Chondrocyte (in vitro differentiated cells): Measurements from ENCODE around the gene KLHL5. TPM values are rescaled to one million over a fixed set of nuclear protein-coding genes. Genes with fewer than 3 reads are reported as not detected.

Experiments
- DNase-seq: peaks from one replicate; pipeline ENCODE4 v3.0.0; 2021; ENCODE audit warnings: mixed read lengths, low spot score
- H3K27ac Mint-ChIP-seq: one replicate; pipeline ENCODE4 v1.8.0; 2021; ENCODE audit warnings: mild to moderate bottlenecking, moderate library complexity, mixed read lengths; ENCODE audit not compliant: unreplicated experiment
- H3K27me3 Mint-ChIP-seq: 2 replicates; pipeline ENCODE4 v1.8.0; 2021; ENCODE audit warnings: low read depth, mixed read lengths
- H3K36me3 Mint-ChIP-seq: 2 replicates; pipeline ENCODE4 v1.8.0; 2021; ENCODE audit warnings: low read depth, mixed read lengths
- H3K4me1 Mint-ChIP-seq: 2 replicates; pipeline ENCODE4 v1.8.0; 2021; ENCODE audit warnings: low read depth, mild to moderate bottlenecking, mixed read lengths
- H3K4me3 Mint-ChIP-seq: one replicate; pipeline ENCODE4 v1.8.0; 2021; ENCODE audit warnings: mild to moderate bottlenecking, moderate library complexity, mixed read lengths; ENCODE audit not compliant: unreplicated experiment
- H3K9me3 Mint-ChIP-seq: 2 replicates; pipeline ENCODE4 v1.8.0; 2021; ENCODE audit warnings: low read depth, mixed read lengths
- CTCF ChIP-seq: fragments of 200-600 bp; sonication (generic); IDR thresholded peaks from 2 replicates; pipeline ENCODE4 v1.5.0; 2021; ENCODE audit warnings: antibody characterized with exemption, mild to moderate bottlenecking, moderate library complexity
- total RNA-seq: library from RNA; stranded (reverse); gene quantifications from 3 replicates; pipeline ENCODE4 v1.2.1, GENCODE V29; 2021

Gene KLHL5
- total RNA-seq, 1 donor from 2014 or later = 83.3 TPM

GRCh38 chr4:39096847-39097246 lies 34.8 kb downstream of the KLHL5 start:
- no peak for TF ChIP-seq CTCF
- Mint-ChIP-seq H3K4me1 (no peaks in the 10 kb centered on the region), H3K9me3 (no peaks in the 10 kb centered on the region), H3K4me3 (no peak overlapping the region), H3K27me3 (no peaks in the 10 kb centered on the region), H3K36me3 (peaks cover 2% of the 10 kb centered on the region), H3K27ac (no peak overlapping the region)
- DNase-seq = no peak

GRCh38 chr4:39097290-39097689 lies 35.3 kb downstream of the KLHL5 start:
- Mint-ChIP-seq H3K4me1 (peaks cover under 1% of the 10 kb centered on the region), H3K27me3 (no peaks in the 10 kb centered on the region), H3K4me3 (no peak overlapping the region), H3K9me3 (no peaks in the 10 kb centered on the region), H3K36me3 (peaks cover 2% of the 10 kb centered on the region), H3K27ac (no peak overlapping the region)
- TF ChIP-seq CTCF = no peak
- DNase-seq = no peak

GRCh38 chr4:39102297-39102696 lies 40.3 kb downstream of the KLHL5 start:
- Mint-ChIP-seq H3K27me3 (no peaks in the 10 kb centered on the region), H3K4me3 (no peak overlapping the region), H3K4me1 (peaks cover 4% of the 10 kb centered on the region), H3K27ac (no peak overlapping the region), H3K36me3 (peaks cover 13% of the 10 kb centered on the region), H3K9me3 (no peaks in the 10 kb centered on the region)
- DNase-seq = no peak
- no peak for TF ChIP-seq CTCF

GRCh38 chr4:39103291-39103690 lies 41.3 kb downstream of the KLHL5 start:
- no peak for DNase-seq
- no peak overlapping the region for H3K4me3 Mint-ChIP-seq
- H3K9me3 Mint-ChIP-seq = no peaks in the 10 kb centered on the region
- H3K36me3 Mint-ChIP-seq = peaks cover 13% of the 10 kb centered on the region
- H3K27ac Mint-ChIP-seq = no peak overlapping the region
- H3K27me3 Mint-ChIP-seq = no peaks in the 10 kb centered on the region
- TF ChIP-seq CTCF = no peak
- H3K4me1 Mint-ChIP-seq = peaks cover 4% of the 10 kb centered on the region

GRCh38 chr4:39104255-39104654 lies 42.2 kb downstream of the KLHL5 start:
- peaks cover 4% of the 10 kb centered on the region for H3K4me1 Mint-ChIP-seq
- H3K4me3 Mint-ChIP-seq = no peak overlapping the region
- no peaks in the 10 kb centered on the region for H3K27me3 Mint-ChIP-seq
- no peaks in the 10 kb centered on the region for H3K9me3 Mint-ChIP-seq
- H3K27ac Mint-ChIP-seq = no peak overlapping the region
- no peak for DNase-seq
- TF ChIP-seq CTCF = no peak
- peaks cover 13% of the 10 kb centered on the region for H3K36me3 Mint-ChIP-seq
